HG03565 (cell line): ENCODE measurements around the gene RNGTT.
"Not testable (repeated sequence)": the region's sequence is repeated elsewhere in the genome, so short reads cannot be mapped to it uniquely, and the experiment has no call there.

ENCODE experiments used
- ATAC-seq: cut with Tn5 transposase; IDR thresholded peaks from one replicate; pipeline ENCODE4 v1.9.1; 2021; ENCODE audit warnings: mild to moderate bottlenecking, moderate library complexity; ENCODE audit not compliant: unreplicated experiment

Gene RNGTT

GRCh38 chr6:88972504-88973423, 9.3 kb upstream of the RNGTT start:
- ATAC-seq: no peak

- ATAC-seq: no peak
These were observed 6.9 kb upstream of the RNGTT start for GRCh38 chr6:88970301-88970700.

GRCh38 chr6:88969255-88969654, 5.8 kb upstream of the RNGTT start:
- ATAC-seq: not testable (repeated sequence)

GRCh38 chr6:88967891-88968290, 4.5 kb upstream of the RNGTT start:
- no peak for ATAC-seq

GRCh38 chr6:88965691-88966090, 2.3 kb upstream of the RNGTT start:
- no peak for ATAC-seq

GRCh38 chr6:88964509-88964908, 1.1 kb upstream of the RNGTT start:
- no peak for ATAC-seq

GRCh38 chr6:88958842-88959241, 4.6 kb downstream of the RNGTT start:
- ATAC-seq: no peak

- no peak for ATAC-seq
These were observed 9.7 kb downstream of the RNGTT start for GRCh38 chr6:88953550-88954386.

GRCh38 chr6:88952065-88952704, 11.2 kb downstream of the RNGTT start:
- ATAC-seq: no peak

- ATAC-seq: no peak
These were observed 17.9 kb downstream of the RNGTT start for GRCh38 chr6:88945415-88946008.

- no peak for ATAC-seq
These were observed 29.9 kb downstream of the RNGTT start for GRCh38 chr6:88933521-88933920.

GRCh38 chr6:88932019-88932418, 31.4 kb downstream of the RNGTT start:
- ATAC-seq: not testable (repeated sequence)

- ATAC-seq: no peak
These were observed 40.5 kb downstream of the RNGTT start for GRCh38 chr6:88922775-88923548.

GRCh38 chr6:88921734-88922133, 41.7 kb downstream of the RNGTT start:
- ATAC-seq: no peak

- no peak for ATAC-seq
These were observed 42.4 kb downstream of the RNGTT start for GRCh38 chr6:88920774-88921733.

GRCh38 chr6:88920088-88920487, 43.3 kb downstream of the RNGTT start:
- no peak for ATAC-seq

GRCh38 chr6:88919032-88919431, 44.4 kb downstream of the RNGTT start:
- no peak for ATAC-seq

- ATAC-seq: no peak
These were observed 46.7 kb downstream of the RNGTT start for GRCh38 chr6:88916615-88917208.
